Gastroesophageal sphincter (tissue), 3 donors: Measurements from ENCODE around the gene BAIAP2L1.

Source experiments
- EP300 ChIP-seq: sonication (generic); formaldehyde crosslinking; IDR thresholded peaks from one replicate; pipeline ENCODE4 v1.6.1; 2017; ENCODE audit warnings: antibody characterized with exemption, mild to moderate bottlenecking
- POLR2A ChIP-seq, 2 donors: fragments of 450-650 bp; IDR thresholded peaks; one replicate each; pipeline ENCODE4 v1.6.1; 2017; ENCODE audit warnings: antibody characterized with exemption in 2 of 2, mild to moderate bottlenecking in 2 of 2, moderate library complexity in 1 of 2
- POLR2AphosphoS5 ChIP-seq: sonication (generic); formaldehyde crosslinking; IDR thresholded peaks from one replicate; pipeline ENCODE4 v1.6.1; 2017; ENCODE audit warnings: antibody characterized with exemption
- TF ChIP-seq, protein P1 (sequence below), 4 experiments: fragments of 200-600 bp in 2 of 4; fragments of 450-650 bp in 2 of 4; sonication (generic) in 1 of 4; IDR thresholded peaks; one replicate each; pipeline ENCODE4 v1.5.1; 2017 to 2019; ENCODE audit warnings: antibody characterized with exemption in 4 of 4, mild to moderate bottlenecking in 2 of 4, moderate library complexity in 2 of 4

- no peak for TF ChIP-seq EP300
- TF ChIP-seq, protein P1, sequence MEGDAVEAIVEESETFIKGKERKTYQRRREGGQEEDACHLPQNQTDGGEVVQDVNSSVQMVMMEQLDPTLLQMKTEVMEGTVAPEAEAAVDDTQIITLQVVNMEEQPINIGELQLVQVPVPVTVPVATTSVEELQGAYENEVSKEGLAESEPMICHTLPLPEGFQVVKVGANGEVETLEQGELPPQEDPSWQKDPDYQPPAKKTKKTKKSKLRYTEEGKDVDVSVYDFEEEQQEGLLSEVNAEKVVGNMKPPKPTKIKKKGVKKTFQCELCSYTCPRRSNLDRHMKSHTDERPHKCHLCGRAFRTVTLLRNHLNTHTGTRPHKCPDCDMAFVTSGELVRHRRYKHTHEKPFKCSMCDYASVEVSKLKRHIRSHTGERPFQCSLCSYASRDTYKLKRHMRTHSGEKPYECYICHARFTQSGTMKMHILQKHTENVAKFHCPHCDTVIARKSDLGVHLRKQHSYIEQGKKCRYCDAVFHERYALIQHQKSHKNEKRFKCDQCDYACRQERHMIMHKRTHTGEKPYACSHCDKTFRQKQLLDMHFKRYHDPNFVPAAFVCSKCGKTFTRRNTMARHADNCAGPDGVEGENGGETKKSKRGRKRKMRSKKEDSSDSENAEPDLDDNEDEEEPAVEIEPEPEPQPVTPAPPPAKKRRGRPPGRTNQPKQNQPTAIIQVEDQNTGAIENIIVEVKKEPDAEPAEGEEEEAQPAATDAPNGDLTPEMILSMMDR (IDR thresholded peaks at IDR 0.05), result no peak
- TF ChIP-seq POLR2AphosphoS5, result no peak
- no peak for TF ChIP-seq POLR2A (IDR thresholded peaks at IDR 0.05)
Observed at GRCh38 chr7:98375664-98376063, 25.2 kb downstream of the BAIAP2L1 start.
